GM11168 (cell line): Measurements from ENCODE around the gene RAD51B.
"Not testable (repeated sequence)": the region's sequence is repeated elsewhere in the genome, so short reads cannot be mapped to it uniquely, and the experiment has no call there.

ENCODE experiments used
- in situ Hi-C: fragments of 300-500 bp; cut with MboI; formaldehyde crosslinking; loops from one replicate; pipeline ENCODE4 v1.12.0; 2022; ENCODE audit warnings: low sequenced_read_pairs; ENCODE audit not compliant: unreplicated experiment

Gene RAD51B

DNA sequence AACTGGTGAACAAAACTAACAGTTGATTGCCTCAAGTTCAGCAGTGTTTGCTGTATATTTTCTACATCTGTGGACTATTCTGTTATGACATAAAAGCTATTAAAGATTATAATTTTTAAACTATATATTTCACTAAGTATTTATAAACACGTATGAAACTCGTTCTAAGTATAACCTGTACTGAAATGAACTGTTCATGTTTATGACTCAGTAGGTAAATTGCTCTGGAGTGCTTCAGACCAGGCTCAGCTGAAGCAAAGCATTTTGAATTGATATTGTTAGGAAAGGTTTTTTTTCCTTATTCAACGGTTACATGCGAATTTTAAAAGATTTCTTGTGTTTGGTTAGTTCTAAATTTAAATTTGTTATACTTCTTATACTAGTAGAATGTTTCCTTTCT lies 151.3 kb downstream of the RAD51B start:
- in situ Hi-C loops = no loop called here

DNA sequence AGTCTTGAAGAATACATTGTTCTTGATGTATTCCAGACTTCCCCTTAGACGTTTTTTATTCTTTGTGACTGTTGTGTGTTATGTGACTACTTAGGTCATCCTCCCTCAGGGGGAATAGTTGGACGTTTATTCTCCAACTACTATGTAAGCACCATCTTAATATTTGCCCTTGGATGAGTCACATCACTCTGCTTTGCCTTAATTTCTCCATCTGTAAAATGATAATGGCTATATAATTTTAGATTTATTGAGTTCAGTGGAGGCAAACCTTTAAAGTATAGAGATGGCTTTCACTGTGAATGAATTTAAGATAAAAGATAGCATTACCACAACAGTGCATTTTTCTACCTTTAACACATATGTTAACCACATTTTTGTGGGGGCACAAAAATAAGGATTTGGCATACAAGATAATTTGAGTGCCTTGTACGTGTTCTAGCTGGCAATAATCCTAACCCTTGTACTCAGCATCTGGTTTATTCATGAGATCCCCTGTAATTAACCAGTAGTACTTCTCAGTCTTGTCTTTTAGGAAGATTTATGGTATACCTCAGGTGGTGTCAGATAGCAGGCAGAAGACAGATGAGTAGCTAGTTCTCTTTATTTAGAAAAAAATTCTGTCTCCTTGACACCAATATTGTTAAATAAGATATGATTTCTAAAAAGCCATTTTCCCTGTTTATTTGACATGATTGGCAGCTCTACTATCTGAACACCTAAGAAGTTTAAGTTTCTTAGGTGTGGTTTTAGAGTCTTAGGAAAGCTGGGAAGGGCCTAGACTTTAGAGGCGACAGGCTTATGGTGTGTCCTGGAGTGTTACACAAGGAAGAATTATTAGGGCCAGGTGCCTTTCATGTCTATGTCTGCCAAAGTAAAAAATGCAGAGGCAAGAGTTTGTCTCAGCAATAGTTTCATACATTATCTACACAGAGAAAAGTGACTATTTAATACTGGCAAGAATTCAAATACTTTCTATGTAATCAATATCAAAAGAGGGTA lies 152.3 kb downstream of the RAD51B start:
- in situ Hi-C loops = no loop called here

DNA sequence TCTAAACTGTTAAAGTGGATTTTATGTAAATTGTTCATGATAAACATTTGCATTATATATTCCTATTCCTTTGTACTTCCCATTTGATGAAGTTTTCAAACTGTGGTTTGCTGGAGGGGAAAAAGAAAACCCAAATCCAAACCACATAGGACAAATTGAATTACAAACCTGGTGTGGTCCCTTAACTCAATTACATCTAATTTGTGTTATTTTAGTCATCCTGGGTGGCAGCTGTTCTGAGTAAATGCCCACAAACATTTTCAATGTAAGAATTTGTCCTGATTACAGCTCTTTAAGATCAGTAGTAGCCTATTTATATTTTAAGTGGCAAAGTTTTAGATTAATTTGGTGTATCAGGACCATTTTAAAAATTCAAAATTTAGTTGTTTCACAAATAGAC lies 153.9 kb downstream of the RAD51B start:
- in situ Hi-C loops = no loop called here

DNA sequence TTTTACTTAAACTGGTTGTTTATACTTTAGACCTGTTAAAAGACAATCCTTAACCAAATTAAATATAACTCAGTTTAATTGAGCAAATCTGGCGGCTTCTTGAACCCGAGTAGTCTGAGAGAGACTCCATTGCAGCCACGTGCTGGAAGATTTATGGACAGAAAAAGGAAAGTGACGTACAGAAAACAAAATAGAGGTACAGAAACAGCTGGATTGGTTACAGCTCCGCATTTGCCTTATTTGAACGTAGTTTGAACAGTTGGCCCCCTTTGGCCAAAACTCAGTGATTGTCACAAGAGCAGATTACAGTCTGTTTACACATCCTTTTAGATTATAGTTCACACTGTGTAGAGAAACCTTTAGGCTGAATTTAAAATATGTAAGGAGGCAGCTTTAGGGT lies 155.9 kb downstream of the RAD51B start:
- in situ Hi-C loops = no loop called here

DNA sequence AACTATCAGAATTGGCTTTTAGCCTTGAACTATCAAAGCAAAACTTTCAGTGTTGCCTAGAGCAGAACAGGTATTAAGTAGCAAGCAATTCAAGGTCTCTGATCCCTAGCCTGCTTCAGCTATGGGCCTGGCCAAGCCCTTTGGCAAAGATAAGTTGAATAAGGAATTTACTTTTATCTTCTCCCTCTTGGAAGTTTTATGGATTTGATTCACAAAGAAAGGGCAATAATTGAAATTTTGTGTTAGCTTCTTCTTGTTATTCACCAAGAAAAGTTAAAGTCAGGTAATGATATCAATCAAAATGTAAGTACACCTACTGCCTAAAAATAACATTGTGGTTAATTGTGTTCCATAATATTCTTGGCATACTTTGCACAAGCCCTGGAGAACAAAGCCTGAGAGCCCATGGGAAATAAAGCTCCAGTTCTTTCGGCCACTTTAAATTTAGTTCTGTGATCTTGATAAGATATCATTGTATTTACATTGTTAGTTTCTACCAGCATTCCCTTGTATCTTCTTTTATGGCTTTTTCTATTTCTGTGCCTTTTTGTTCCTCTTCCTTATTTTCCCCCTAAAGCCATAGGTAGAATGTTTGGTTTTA lies 158.0 kb downstream of the RAD51B start:
- in situ Hi-C loops = no loop called here

DNA sequence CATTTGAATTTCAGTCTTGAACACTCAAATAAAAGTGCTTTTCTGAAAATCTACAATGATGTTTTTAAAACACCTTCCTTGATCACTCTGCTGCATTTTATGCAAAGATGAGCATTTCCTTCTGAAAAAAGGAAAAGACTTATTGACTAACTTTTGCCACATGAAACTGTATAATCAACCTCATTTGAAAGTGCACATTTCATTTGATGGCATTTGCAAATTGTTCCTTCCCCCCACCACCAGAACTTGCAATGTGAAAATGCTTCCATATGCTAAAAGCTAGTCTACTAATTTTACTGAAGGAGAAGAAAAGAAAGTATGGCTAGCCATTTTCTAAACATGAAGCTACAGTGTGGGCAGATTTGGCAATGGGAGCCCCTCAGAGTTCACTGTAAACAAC lies 159.2 kb downstream of the RAD51B start:
- in situ Hi-C loops = no loop called here

DNA sequence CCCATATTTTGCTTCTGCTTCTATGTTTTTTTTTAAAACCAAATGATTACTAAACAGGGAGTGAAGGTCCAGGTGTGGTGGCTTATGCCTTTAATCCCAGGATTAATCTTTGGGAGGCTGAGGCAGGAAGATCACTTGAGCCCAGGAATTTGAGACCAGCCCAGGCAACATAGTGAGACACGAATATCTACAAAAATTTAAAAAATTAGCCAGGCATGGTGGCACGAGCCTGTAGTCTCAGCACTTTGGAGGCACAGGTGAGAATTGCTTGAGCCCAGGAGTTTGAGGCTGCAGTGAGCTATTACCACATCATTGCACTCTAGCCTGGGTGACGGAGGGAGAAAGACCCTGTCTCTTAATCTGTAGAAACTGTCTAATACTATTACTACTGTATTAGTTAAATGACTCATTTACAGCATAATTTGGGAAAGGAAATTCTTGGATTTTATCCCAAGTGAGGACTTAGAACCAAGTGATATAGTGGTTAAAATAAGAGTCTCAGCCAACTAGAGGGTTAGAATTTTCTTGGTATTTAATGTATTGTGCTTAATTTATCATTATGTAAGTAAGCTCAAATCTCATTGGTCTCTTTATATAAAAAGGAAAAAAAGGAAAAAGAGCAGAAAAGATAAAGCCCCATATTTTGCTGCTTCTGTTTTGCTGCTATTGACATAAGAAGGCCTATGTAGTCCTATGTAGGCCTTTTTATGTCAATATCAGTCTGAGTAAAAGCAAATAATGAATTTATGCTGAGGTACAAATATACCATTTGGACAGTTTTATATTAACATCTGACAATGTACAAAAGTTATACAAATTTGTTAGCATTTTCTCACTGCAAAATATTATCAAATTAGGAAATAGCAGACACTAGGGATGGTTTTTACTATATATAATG lies 163.4 kb downstream of the RAD51B start:
- in situ Hi-C loops = no loop called here

DNA sequence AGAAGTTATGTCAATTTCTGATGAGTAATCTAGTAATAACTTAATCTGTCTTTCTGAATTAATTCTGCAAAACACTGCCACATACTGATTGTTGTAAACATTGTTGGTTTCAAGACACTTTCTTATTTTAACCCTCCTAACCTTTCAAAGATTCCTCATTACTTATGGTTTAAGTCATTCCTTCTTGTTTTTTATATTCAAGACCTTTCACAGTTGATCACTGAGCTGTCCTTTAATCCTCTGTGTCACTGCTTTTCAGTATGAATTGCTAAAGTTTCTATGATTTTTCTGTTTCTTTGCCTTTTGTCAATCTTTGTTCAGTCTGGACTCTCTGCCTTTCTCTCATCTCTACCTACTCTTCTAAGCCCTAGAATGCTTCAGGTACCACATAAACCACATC lies 164.7 kb downstream of the RAD51B start:
- in situ Hi-C loops = no loop called here

DNA sequence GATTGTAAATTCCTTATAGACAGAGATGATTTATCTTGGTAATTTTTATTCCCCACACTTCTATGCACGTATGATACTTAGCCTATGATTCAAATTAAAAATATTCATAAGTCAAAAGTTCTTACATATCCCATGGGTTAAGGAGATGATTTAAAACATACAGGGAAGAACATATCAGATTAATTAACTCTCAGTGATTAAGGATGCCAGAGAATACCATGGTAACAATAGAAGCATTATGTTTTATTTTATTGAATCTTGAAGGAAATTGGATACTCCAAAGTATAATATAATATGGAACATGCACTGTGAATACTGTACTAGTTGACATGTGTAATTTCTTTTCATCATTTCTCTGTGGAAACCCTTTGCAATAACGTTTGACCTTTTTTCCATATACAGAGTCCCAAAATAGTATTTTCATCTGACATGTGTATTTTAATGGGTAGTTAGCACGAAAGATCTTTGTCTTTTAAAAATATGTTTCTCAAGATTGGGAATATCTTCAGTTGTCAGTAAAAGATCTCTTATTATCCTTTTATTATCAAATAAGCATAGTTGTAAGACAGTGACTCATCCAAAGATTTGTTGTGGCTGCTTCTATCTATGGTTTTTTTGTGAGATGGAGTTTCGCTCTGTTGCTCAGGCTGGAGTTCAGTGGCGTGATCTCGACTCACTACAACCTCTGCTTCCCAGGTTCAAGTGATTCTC lies 166.7 kb downstream of the RAD51B start:
- in situ Hi-C loops = no loop called here

DNA sequence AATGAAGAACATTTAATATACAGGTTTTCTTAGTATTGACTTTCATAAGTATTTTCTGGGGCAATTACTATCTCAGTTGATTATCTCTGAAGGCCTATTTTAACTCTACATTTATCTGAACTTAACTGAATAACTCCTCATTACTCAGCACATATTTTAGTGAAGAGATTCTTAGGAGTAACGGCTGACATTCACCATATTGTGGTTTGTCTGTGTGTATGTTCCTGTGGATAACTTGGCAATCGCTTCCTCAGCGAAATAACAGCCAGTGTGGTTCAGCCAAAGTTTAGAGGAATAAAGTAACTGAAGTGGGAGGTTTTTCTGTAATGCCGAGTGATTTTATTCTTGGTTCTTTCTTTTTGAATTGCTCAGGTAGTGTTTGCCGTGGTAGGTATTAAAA lies 168.0 kb downstream of the RAD51B start:
- in situ Hi-C loops = no loop called here

DNA sequence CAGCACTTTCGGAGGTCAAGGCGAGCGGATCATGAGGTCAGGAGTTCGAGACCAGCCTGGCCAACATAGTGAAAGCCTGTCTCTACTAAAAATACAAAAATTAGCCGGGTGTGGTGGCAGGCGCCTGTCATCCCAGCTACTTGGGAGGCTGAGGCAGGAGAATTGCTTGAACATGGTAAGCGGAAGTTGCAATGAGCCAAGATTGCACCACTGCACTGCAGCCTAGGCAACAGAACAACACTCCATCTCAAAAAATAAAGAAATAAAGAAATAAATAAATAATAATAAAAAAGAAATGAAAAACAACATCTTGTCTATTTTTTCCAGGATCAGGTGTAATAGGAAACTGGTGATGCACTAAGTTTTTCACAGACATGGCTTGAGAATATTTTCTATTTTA lies 168.6 kb downstream of the RAD51B start:
- in situ Hi-C loops = not testable (repeated sequence)

DNA sequence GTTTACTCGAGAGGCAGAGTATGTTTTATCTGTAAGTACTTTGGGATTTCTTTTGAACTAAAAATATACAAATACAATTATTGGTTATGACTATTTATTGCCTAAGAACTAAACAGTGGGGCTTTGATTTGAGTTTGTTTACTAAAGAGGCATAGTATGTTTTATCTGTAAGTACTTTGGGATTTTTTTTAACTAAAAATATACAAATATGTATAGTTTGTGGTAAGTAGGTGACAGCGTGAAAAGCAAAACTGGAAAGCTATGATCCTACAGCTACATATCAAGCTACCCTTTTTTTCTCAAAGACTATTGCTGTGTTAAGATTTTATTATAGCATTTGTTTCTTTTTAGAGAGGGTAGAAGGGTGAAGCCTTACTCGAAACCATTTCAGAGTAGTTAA lies 171.0 kb downstream of the RAD51B start:
- in situ Hi-C loops = no loop called here

DNA sequence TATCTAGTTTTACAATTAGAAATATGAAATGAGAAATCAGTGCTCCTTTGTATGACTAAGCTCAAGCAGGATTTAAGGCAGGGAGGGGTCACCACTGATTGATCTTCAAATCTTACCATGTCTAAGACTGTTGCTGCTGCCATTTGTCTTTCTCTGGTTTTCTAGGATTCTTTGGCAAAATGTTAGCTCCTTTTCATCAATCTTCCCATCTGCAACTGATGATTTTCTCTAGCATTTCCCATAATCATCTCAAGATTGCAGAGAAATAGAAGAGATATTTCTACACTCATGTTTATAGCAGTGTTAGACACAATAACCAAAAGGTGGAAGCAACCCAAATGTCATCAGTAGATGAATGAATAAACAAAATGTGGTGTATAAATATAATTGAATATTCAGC lies 175.0 kb downstream of the RAD51B start:
- in situ Hi-C loops = no loop called here

DNA sequence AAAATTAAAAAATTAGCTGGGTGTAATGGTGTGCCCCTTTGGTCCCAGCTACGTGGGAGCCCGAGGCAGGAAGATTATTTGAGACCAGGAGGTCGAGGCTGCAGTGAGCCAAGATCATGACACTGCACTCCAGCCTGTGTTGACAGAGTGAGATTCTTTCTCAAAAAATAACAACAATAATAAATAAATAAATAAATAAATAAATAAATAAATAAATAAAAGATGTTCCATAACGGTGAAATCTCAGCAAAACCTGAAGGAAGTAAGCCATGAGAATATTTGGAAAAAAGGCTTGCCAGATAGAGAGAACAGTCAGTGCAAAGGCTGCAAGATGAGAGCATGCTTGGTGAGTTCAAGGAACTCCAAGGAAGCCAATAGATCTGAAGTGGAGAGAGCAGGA lies 176.7 kb downstream of the RAD51B start:
- in situ Hi-C loops = no loop called here

DNA sequence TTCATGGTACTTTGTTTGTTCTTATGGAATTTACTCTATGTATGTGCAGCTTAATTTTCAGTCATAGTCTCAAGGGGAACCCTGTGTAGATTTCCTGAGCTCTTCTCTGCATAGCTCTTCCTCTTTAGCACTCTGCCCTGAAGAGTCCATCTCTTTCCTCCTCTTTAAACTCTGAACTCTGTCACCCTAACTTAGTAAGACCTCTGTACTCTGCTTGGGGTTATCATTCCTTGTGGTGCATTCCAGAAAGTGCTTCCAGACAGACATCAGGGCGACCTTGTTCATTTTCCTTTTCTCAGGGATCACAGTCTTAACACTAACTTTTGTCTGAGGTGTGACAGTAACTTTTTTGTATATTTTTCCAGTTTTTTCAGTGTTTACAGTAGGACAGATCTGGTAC lies 179.3 kb downstream of the RAD51B start:
- in situ Hi-C loops = no loop called here

DNA sequence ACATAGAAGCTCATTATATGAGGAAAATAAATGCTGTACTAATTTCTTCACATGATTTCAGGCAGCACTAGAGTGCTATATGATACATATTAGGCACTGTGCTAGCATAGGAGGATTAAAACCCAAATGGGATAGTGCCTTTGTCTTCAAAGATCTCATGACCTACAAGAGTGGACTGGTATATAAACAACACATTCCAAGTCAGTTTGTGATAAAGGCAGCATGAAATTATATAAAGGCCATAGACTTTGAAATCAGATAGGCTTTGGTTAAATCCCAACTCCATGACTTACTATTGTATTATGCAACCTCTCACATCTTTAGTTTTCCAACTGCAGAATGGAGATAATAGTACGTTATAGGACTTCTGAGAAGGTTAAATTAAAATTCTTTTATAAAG lies 179.7 kb downstream of the RAD51B start:
- in situ Hi-C loops = no loop called here

DNA sequence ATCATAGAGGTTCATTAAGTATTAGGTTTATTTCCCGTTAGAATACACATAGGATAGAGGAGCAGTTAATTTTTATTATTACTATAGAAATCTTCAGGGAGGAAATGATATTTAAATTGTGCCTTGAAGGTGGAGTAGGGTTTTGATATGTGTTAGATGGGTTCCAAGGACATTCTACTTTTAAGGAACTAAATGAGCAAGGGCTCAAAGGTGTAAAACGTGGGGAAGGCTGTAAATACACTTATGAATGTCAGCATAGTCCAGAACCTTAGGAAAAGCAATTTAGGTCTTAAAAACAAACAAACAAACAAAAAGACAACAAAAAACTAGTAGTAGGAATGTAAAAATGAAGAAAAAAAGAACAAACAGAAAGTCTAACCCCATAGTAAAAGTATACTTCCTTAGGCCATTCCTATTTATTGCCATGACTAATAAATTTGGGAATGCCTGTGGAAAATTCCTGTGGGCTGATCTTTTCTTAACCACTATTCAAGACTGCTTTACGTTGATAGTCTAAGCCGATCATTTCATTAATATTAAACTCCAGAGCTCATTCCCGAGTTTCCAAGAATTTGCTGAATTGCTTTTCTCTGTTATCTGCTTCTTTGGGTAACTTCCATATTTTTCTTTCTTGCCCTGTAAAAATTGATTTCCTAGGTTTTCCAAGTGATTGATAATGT lies 180.3 kb downstream of the RAD51B start:
- in situ Hi-C loops = no loop called here

DNA sequence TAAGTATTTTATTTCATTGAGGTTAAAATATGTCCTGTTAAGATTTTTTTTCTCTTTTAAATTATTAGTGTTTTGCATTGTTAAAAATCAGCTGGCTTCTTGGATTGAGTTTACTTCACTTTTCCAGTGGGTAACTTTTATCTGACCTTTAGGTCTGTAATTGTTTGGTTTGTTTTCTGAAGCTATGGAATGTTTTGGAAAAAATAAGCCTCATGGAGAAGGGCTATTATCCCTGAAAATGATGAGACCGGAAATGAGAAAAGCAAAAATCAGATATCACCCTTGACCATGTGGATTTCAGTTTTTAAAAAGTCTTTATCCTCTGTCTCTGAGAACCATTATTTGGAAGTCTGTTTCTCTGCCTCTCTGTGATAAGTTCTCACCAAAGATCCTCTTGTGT lies 180.9 kb downstream of the RAD51B start:
- in situ Hi-C loops = no loop called here

DNA sequence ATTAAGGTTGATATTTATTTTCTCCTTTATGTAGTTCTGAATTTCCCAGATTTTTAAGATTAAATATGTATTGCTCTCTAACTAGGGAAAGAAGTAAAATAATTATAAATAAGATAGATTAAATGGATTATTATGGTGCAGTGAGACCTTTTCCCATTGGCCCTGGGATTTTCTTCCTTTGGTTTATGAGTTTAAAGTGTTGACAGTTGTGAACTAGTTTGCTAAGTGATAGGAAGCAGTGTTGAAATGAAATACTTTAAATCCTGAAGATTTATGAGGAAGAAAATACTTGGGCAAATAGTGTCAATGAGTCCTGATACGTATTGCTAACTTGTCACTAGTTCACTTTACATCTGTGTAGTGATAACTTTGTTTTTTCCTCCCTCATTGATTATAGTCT lies 188.9 kb downstream of the RAD51B start:
- in situ Hi-C loops = no loop called here
